H1 (cell line): ENCODE measurements around the gene LRRC25. TPM values are rescaled to one million over a fixed set of nuclear protein-coding genes. Genes with fewer than 3 reads are reported as not detected.

Source experiments
- RFX5 ChIP-seq: IDR thresholded peaks from 2 replicates; pipeline ENCODE4 v1.6.1; 2011; ENCODE audit warnings: low read depth, low read length, improper control_type of control experiment, borderline replicate concordance
- TCF12 ChIP-seq: IDR thresholded peaks from 2 replicates; pipeline ENCODE4 v1.6.1; 2011; ENCODE audit warnings: low read depth, mild to moderate bottlenecking, low read length
- polyA plus RNA-seq, 7 experiments: library from polyadenylated mRNA; depleted of rRNA in 3 of 7; stranded (reverse) in 5 of 7; unstranded in 2 of 7; fragments of >200 nt in 5 of 7; fragments of 200-250 nt in 2 of 7; gene quantifications; 1 replicate in 5 of 7; 2 replicates in 1 of 7; 4 replicates in 1 of 7; pipeline versions ENCODE4 v1.2.1 to v1.2.3, GENCODE V29; 2011 to 2013; ENCODE audit warnings: missing spikeins in 2 of 7, mixed read lengths in 2 of 7
- total RNA-seq: library from RNA; stranded (reverse); fragmentation: NEBNext Ultra II Directional; extraction: Animal tissue kit (Norgen Biotek cat#: 25700); gene quantifications from 2 replicates; pipeline ENCODE4 v1.2.1, GENCODE V29; 2021
- TF ChIP-seq, protein P1 (sequence below): fragments of 300-600 bp; sonication (generic); IDR thresholded peaks from 2 replicates; pipeline ENCODE4 v1.7.1; 2012; ENCODE audit warnings: low read length, moderate library complexity, mild to moderate bottlenecking, inconsistent platforms; ENCODE audit not compliant: insufficient replicate concordance

Gene LRRC25
- total and polyA plus RNA-seq, 2 of the 8 experiments (the other 6 are each of a cell fraction or from before 2014, with no cell fraction given), result 0.20 to 0.41 TPM

DNA sequence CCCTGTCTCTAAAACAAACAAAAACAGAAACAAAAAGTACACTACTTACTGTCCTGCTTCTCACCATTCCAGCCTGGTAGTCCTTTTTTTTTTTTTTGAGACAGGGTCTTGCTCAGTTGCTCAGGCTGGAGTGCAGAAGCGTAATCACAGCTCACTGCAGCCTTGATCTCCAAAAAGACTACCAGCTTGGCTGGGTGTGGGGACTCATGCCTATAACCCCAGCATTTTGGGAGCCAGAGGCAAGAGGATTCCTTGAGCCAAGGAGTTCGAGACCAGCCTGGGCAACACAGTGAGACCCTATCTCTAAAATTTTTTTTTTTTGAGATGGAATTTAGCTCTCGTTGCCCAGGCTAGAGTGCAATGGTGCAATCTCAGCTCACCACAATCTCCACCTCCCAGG lies 16.6 kb downstream of the LRRC25 start (continued):
- TF ChIP-seq, protein P1, sequence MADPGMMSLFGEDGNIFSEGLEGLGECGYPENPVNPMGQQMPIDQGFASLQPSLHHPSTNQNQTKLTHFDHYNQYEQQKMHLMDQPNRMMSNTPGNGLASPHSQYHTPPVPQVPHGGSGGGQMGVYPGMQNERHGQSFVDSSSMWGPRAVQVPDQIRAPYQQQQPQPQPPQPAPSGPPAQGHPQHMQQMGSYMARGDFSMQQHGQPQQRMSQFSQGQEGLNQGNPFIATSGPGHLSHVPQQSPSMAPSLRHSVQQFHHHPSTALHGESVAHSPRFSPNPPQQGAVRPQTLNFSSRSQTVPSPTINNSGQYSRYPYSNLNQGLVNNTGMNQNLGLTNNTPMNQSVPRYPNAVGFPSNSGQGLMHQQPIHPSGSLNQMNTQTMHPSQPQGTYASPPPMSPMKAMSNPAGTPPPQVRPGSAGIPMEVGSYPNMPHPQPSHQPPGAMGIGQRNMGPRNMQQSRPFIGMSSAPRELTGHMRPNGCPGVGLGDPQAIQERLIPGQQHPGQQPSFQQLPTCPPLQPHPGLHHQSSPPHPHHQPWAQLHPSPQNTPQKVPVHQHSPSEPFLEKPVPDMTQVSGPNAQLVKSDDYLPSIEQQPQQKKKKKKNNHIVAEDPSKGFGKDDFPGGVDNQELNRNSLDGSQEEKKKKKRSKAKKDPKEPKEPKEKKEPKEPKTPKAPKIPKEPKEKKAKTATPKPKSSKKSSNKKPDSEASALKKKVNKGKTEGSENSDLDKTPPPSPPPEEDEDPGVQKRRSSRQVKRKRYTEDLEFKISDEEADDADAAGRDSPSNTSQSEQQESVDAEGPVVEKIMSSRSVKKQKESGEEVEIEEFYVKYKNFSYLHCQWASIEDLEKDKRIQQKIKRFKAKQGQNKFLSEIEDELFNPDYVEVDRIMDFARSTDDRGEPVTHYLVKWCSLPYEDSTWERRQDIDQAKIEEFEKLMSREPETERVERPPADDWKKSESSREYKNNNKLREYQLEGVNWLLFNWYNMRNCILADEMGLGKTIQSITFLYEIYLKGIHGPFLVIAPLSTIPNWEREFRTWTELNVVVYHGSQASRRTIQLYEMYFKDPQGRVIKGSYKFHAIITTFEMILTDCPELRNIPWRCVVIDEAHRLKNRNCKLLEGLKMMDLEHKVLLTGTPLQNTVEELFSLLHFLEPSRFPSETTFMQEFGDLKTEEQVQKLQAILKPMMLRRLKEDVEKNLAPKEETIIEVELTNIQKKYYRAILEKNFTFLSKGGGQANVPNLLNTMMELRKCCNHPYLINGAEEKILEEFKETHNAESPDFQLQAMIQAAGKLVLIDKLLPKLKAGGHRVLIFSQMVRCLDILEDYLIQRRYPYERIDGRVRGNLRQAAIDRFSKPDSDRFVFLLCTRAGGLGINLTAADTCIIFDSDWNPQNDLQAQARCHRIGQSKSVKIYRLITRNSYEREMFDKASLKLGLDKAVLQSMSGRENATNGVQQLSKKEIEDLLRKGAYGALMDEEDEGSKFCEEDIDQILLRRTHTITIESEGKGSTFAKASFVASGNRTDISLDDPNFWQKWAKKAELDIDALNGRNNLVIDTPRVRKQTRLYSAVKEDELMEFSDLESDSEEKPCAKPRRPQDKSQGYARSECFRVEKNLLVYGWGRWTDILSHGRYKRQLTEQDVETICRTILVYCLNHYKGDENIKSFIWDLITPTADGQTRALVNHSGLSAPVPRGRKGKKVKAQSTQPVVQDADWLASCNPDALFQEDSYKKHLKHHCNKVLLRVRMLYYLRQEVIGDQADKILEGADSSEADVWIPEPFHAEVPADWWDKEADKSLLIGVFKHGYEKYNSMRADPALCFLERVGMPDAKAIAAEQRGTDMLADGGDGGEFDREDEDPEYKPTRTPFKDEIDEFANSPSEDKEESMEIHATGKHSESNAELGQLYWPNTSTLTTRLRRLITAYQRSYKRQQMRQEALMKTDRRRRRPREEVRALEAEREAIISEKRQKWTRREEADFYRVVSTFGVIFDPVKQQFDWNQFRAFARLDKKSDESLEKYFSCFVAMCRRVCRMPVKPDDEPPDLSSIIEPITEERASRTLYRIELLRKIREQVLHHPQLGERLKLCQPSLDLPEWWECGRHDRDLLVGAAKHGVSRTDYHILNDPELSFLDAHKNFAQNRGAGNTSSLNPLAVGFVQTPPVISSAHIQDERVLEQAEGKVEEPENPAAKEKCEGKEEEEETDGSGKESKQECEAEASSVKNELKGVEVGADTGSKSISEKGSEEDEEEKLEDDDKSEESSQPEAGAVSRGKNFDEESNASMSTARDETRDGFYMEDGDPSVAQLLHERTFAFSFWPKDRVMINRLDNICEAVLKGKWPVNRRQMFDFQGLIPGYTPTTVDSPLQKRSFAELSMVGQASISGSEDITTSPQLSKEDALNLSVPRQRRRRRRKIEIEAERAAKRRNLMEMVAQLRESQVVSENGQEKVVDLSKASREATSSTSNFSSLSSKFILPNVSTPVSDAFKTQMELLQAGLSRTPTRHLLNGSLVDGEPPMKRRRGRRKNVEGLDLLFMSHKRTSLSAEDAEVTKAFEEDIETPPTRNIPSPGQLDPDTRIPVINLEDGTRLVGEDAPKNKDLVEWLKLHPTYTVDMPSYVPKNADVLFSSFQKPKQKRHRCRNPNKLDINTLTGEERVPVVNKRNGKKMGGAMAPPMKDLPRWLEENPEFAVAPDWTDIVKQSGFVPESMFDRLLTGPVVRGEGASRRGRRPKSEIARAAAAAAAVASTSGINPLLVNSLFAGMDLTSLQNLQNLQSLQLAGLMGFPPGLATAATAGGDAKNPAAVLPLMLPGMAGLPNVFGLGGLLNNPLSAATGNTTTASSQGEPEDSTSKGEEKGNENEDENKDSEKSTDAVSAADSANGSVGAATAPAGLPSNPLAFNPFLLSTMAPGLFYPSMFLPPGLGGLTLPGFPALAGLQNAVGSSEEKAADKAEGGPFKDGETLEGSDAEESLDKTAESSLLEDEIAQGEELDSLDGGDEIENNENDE, result no peak
- no peak for TF ChIP-seq TCF12
- TF ChIP-seq RFX5, result no peak
